Measurements from ENCODE around the gene LTBR.

The LTBR gene

DNA sequence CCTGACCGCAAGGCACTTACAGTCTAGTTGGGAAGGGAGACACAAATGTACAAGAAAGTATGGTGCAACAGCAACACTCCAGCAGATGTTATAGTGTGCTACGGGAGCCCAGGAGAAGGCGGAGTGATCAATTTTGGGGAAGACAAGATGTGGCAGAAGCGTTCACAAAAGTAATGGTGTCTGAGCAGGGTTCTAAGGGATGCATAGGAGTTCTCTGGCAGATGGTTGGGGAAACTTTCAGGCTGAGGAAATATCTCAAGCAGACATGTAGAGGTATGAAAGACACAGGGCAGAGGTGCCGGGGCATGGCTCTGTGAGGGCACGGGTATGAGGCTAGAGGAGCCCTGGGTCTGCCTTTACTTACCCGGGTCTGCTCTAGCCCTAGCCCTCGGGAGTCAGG is 37.0 kb upstream of the LTBR start:
- DNase-seq: no peak

DNA sequence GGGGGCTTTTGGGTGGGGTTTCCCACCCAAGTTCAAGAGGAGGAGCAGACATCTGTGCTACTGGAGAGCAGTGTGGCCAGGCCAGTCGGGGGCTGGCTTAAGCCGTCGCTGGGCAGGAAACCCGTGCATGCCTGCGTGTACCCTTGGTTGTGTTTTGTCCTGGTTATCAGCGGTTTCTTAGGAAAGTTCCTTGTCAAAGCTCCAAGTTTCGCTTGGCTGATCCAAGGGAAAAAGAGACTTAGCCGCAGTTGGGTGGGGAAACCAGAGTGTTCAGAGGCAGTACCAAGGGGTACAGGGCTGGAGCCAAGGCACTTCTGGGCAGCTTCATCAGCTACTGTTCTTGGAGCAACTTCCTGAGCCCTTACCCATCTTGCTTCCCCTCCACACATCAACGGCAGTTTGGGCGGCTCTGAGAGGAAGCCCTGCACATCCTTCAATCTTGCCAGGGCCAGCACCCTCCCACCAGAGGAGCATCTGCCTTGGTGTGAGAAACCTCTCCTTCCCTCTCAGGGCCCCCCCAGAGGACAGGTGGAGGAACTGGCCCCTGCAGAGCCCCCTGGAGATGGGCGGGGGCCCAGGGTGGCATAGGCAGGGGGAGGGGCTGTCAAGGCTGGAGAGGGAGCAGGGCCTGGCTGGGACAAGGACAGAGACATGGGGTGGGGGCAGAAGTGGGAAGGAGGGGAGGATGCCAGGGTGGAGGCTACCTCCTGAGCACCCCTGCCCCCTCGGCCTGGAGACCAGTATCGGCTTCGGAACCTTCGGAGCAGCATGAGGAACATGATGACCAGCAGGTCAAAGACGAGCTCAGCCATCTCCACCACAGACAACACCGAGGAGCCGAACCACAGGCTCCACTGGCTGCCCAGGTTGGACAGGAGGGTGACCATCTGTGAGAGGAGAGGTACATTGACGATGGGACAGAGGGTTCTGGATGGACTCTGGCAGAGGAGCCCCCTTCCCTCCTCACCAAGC is 36.3 kb upstream of the LTBR start:
- DNase-seq: peak; percentile 49 to 74

DNA sequence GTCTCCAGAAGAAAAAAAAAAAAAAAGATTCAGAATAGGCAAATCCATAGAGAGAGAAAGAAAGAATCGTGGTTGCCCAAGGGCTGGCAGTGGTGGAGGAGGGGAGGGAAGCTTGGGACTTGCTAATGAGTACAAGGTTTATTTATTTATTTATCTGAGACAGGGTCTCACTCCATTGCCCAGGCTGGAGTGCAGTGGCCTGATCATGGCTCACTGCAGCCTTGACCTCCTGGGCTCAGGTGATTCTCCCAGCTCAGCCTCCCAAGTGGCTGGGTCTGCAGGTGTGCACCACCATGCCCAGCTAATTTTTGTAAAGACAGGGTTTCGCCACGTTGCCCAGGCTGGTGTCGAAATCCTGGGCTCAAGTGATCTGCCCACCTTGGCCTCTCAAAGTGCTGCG is 32.3 kb upstream of the LTBR start:
- no peak for DNase-seq

DNA sequence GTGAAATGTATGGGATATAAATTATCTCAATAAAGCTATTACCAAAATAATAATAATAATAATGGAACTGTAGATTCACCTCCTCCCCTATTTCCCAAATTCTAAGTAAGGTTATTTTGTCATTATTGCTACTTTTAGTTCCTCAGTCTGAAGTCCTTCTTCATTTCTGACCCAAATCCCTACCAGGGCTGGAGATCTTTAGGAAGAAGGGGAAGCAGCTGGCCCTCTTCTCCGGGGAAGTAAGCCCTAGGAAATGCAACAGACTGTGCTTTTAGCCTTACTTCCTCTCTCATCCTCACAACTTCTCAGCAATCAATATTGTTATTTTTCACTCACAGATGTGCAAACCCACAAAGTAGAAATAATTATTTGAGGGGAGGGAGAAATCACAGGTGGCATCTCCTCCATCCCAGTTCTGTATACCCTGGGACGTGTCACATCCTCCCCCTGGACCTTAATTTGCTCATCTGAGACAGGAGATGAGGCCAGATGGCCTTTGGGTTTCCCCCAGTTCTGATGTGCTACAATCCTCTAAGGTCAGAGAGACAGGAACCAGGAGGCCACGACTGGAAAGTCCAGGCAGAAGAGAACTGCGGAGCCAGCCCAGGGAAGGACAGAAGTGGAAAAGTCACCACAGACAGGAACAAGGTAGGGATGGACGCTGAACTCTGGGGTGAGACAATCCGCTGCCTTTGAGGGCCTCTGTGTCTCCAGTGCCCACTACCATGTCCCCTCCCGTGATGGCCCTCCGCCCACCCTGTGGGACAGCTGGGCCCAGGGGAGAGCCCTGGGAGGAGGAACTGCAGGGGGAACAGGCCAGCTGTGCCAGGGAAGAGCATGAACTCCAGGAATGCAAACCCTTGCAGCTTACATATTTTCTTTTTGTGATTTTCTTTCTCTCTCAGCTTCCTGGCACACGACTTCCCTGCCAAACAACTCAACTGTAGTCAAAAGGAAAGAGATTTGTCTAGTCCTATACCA is 31.5 kb upstream of the LTBR start:
- DNase-seq: peak in 1 of 2 experiments; percentile 26

DNA sequence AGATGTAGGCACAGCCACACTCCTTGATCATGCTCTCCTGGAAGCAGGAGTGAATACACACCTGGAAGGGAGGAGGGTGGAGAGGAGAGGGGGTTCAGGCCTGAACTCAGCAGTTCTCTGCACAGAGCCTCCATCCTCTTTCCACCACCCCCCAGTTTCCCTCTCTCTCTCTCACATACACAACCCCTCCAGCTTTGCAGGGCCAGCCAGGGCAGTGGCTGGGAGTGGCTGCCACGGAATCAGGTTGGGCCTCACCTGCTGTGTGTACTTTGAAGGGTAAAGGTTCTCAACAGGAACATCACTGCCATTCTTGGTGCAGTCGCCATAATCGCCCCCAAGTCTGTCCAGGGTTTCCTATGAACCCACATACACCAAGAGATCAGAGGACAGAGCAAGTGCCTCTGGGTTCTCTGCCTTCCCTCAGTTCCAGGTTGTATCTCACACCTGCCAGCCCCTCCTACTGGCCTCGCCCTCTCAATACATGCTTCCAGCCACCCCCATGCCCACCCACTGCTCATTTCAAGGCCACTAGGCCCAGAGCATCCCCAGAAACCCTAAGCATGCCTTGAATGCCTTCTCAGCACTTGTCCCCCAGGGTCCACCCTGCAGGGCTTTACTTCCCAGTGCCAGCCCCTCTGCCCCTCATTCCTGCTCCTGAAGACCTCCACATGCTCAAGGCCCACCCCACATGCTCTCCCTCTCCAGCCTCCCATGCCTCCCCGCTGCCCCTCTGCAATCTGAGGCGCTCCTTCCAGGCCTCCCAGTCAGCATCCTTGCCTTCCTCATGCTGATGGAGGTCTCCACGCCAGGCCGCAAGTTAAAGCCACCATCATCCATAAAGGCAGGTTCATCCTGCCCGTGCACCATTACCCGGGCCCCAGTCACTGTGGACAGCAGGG is 29.2 kb upstream of the LTBR start:
- no peak for DNase-seq

DNA sequence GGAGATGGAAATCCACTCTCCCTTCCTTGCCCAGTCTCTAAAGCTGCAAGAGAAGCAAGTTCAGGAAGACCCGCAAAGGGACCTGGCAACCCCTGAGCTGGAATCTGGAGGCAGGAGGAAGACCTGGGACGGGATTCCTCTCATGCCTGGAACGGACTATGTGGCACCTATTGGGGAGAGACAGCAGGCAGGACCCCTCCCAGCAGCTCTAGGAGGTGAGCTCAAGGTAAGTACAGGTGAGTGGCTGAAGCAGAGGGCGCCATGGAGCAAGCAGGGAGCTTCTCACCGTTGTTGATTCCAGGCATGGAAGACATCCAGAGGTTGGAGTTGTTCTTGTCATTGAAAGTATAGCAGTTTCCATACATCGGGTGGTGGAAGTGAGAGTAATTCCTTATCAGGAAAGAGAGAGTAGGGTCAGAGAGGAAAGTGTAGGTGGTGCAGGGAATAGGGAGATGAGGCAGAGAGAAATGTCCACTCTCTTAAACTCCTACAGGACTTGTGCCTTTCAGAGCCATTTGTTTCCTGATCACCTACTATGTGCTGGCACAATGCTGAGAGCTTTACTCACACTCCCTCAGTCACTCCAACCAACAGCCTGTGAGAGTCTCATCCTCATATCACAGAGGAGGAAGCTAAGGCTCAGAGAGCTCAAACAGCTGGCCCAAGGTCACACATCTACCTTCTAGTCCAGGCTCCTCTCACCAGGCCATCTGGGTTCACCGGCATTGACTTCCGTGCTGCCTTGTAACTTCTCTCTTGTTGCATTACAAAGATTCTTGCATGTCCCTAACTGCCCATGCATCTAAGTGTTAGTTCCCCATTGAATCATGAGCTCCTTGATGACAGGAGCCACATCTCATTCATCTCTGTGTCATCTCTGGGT is 28.2 kb upstream of the LTBR start:
- peak; percentile 56 to 67 for DNase-seq

DNA sequence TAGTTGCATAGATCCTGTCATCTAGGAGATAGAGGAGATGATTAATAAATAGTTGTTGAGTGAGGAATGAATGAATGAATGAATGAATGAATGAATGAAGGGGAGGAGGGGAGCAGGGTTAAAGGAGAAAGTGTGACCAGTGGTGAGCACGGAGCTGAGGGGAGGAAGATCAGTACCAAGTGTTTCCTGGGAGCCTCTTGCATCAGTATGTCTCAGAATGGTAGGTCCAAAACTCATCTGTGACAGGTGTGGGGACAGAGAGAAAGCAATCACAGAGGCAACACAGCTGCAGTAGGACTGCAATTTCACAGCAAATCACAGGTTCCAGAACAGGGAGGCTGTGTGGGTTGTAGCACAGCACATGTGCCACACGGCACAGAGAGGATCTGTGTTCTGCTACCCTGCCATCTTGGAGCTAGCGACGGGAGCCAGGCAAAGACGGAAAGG is 27.6 kb upstream of the LTBR start:
- no peak for DNase-seq

DNA sequence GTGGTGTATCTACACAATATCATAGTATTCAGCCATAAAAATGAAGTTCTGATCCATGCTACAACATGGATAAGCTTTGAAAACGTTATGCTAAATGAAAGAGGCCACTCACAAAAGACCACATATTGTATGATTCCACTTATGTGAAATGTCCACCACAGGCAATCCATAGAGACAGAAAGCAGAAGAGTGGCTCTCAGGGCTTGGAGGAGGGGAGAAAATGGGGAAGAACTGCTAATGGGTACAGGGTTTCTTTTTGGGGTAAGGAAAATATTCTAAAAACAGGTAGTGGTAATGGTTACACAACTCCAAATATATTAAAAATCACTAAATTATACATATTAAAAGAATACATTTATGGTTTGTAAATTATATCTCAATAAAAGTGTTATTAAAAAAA is 25.1 kb upstream of the LTBR start:
- peak; percentile 68 to 77 for DNase-seq

DNA sequence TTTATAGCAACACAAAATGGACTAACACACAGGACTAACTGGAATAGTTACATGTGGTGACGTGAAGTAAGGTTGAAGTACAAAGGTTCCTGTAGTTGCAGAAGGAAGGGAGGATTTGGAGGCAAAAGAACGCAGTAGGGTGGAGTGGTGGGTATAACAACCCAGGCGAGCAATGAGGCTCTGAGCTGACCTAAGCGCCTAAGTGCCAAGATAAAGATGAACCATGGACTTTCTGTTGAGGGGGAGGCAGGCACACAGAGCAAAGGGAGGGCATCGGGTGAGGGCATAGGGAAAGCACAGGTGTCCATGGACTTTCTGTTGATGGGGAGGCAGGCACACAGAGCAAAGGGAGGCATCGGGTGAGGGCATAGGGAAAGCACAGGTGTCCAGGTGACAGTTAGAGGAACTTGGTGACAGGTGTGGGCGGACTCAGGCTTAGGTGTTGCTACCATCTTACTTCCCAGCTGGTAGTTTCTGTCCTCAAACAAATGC is 23.8 kb upstream of the LTBR start:
- DNase-seq: no peak

DNA sequence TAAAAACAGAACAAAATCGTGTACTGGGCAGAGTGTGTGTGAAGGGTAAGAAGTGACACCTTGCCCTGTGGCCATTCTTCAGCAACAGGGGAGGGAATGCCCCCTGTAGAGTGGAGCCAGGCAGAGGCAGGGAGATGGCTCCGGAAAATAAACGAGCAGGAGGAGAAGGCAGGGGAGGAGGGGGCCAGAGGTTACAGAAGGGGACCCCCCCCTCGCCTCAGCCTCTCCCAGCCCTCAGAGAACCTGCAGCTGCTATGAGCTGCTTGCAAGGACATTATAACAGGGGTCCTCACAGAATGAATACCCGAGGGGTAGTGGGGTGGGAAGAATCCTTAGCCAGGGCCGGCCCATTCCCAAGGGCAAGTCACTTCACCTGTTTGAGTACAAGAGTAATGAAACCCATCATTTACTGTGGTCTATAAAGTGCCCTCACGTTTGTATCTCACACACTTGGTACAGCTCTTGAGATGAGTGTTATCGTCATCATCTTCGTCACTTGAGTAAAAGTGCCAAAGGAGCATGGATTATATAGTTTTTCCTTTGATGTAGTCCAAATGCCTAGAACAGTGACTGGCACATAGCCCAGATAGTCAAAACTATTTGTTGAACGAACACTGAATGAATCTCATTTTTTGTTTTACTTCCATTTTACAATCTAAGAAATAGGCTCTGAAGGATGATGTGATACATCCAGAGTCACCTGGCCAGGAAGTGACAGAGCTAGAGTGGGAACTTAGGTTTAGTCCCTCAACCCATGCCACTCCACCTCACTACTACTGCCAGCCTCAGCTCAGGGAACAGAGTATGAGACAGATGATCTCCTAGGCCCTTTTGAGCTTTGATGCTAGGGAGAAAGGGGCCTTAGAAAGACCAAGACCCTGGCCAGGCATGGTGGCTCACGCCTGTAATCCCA is 23.1 kb upstream of the LTBR start:
- no peak for DNase-seq

DNA sequence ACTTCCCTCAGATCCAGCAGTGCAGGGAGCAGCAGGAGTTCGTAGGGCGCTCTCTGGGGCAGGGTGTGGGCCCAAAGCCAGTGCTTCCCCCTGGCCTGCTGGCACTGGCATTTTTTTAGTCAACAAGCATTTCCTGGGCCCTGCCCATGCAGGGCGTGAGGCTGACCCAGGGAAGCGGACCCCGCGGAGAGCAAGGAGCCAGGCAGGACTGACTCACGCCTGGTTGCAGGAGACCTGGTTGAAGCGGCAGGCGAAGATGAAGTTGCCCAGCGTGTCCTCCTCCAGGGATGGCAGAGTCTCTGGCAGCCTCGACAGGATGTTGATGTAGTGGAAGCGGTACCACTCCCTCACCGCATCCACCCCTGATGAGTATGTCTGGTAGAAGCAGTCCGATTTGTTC is 22.1 kb upstream of the LTBR start:
- DNase-seq: no peak

DNA sequence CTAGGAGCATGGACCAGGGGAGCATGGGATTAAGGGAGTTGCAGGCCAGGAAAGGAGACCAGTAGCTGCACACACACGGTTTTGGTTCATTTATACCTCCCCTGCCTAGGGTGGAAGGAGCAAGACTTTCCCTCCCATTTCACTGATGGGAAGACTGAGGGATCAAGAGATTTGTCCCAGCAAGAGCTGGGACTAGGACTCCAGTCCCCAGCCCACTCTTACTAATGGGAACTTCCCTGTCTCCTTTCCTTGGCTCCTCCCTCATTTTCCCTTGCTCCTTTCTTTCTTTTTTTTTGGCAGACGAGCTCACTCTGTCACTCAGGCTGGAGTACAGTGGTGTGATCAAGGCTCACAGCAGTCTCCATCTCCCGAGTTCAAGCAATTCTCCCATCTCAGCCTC is 21.6 kb upstream of the LTBR start:
- DNase-seq: no peak

DNA sequence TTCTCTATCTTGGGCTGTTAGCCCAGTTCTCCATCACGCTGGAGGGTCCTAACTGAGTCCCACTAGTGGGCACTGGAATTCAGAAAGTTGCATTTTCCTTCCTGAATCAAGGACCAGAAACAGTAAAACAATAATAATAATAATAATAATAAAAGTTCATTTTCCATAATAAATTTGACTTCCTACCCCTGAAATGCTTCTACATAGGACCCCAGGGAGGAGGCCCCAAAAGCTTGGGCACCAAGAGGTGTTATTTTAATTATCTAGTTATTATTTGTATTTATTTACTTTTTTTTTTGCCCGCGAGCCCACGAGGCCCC is 21.0 kb upstream of the LTBR start:
- DNase-seq: no peak

DNA sequence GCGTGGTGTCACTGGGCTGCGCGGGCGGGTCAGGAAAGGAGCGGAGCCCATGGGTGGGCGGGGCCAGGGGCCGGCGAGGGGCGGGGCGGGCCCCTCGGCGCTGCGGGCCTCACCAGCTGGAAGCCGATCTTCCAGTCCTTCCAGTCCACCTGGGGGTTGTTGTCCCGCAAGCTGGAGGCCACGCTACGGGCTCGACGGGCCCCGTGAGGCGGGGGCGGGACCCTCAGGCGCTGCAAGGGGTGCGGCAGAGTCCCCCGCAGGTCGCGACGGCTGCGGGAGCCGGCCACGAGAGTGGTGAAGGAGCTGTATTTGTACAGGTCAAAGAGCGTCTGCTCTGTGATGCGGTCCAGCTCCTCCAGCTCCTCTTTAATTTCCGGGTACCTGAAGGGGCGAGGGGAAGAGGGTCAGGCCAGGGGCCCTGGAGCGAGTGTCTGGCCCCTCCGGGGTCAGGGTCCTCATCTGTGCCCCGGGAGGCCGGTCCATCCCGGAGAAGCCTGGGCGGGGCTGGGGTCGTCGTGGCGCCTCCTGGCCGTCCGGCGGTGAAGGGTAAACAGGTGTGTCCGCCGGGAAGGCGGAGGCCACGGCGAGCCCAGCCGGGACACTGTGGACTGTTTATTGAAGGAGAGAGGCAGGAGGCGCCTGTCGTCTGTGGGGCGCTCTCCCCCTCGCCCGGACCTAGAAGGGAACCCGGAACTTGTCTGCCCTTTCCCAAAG is 20.5 kb upstream of the LTBR start:
- DNase-seq: peak; percentile 17 to 59

DNA sequence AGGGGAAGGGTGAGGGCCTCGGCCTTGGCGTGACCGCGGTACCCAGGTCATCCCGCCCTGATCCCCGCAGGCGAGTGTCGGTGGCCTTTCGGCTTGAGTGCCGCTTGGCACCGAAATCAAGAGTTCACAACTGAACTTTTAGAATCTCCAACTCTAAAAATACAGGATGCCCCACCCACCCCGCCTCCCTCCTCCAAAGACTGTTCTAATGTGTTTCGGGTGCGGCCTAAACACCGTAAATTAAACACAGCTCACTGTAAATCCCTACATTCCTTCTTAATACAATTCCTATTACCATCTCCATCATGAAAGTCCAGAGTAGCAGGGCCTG is 20.0 kb upstream of the LTBR start:
- peak; percentile 11 to 18 for DNase-seq

DNA sequence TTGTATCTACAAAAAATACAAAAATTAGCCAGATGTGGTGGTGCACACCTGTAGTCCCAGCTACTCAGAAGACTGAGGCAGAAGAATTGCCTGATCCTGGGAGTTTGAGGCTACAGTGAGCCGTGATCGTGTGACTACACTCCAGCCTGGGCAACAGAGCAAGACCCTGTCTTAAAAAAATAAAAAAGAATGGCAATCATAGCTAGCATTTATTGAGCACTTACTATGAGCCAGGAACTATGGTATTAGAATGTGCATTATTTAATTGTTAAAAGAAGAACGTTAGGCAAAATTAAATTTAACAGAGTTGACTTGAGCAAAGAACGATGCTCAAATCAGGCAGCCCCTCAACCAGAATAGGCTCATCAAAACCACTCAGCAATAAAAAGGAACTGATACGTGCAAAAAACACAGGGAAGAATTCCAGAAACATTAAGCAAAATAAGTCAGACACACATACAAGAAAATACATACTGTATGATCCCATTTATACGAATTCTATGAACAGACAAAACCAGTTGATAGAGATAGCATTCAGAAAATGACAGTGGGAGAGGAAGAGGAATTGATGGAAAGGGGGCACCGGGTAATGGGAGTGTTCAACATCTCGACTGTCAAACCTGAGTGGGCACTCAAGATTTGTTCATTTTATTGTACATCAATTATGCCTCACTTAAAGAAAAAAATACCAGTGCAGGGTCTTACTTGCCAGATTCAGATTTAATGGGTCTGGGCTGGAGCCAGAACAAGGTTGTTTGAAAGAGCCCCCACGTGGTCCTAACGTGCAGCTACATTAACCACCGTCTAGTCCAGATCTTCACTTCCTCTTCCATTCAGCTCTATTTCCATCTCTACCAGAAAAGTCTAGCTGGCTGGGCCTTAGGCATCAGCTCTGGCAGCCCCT is 16.6 kb upstream of the LTBR start:
- peak; percentile 75 to 85 for DNase-seq

DNA sequence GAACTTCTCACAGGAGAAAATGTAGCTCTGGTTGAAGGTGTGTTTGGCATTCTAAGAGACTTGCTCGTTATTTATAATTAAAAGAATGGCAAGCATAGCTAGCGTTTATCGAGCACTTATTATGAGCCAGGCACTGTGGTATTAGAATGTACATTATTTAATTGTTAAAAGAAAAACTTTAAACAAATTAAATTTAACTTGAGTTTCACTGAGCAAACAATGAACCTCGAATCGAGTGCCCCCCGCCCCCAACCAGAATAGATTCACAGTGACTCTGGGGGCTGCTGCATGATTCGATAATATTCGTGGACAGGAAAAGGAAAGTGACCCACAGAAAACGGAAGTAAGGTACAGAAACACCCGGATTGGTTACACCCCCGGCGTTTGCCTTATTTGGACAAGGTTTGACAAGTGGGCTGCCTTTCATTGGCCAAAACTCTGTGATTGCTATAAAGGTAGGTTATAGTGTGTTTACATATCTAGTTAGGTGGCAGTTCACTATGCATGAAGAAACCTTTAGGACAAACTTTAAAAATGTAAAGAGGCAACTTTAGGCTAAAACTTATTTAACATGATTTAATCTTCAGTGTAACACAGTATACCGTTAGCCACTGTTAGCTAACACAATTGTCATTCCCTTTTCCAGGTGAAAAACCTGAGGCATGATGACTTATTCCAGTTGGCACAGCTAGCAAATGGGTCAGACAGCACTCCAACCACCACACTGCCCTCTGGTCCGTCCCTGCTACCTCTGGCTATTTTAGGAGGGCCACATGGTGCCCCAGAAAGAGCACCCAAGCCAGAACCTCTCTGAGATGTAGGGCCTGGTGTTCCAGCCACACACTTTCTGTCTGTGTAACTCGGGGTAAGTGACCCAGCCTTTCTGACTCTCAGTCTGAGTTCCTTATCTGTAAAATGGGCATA is 15.7 kb upstream of the LTBR start:
- DNase-seq: peak; percentile 66 to 71

All from AML-193 (cell line).